H1 (cell line): ENCODE results near the gene GPX7. TPM values are rescaled to one million over a fixed set of nuclear protein-coding genes. Genes with fewer than 3 reads are reported as not detected.

ENCODE experiments used
- CTCF ChIA-PET: fragments of 300-600 bp; sonication (Branson Sonifier 250); formaldehyde crosslinking; loops from one replicate; lab custom pipeline; 2021; ENCODE audit not compliant: partially characterized antibody; lab: Charles Lee
- POLR2A ChIA-PET: fragments of 300-600 bp; sonication (Branson Sonifier 250); formaldehyde crosslinking; loops from one replicate; lab custom pipeline; 2021; ENCODE audit warnings: inconsistent platforms; ENCODE audit not compliant: partially characterized antibody; lab: Charles Lee
- DNase-seq, 2 experiments: peaks; one replicate each; pipeline versions ENCODE4 v3.0.0 to v3.0.0-alpha.2; 2010 to 2022; ENCODE audit warnings: low spot score in 2 of 2, low read depth in 1 of 2, mixed read lengths in 1 of 2
- FAIRE-seq: peaks from 2 replicates; lab custom pipeline; 2011; peaks lifted over from hg19 to GRCh38; lab: Jason Lieb, UNC
- H2AFZ ChIP-seq: 2 replicates; pipeline ENCODE4 v1.8.1; 2012; ENCODE audit warnings: low read length, inconsistent platforms
- H2AK5ac ChIP-seq: 2 replicates; pipeline ENCODE4 v1.6.1; 2013; ENCODE audit warnings: low read depth, low read length
- H2BK120ac ChIP-seq: replicated peaks from 2 replicates; pipeline ENCODE3; 2013; ENCODE audit warnings: low read depth, low read length, inconsistent platforms
- H2BK12ac ChIP-seq: 2 replicates; pipeline ENCODE4 v1.6.1; 2013; ENCODE audit warnings: low read depth, low read length
- H2BK15ac ChIP-seq: 2 replicates; pipeline ENCODE4 v1.6.1; 2013; ENCODE audit warnings: low read length
- H2BK20ac ChIP-seq: 2 replicates; pipeline ENCODE4 v1.6.1; 2013; ENCODE audit warnings: low read length
- H2BK5ac ChIP-seq: 2 replicates; pipeline ENCODE4 v1.6.1; 2013; ENCODE audit warnings: low read depth, low read length
- H3K14ac ChIP-seq: 2 replicates; pipeline ENCODE4 v1.6.1; 2013; ENCODE audit warnings: inconsistent platforms; ENCODE audit not compliant: insufficient read length
- H3K18ac ChIP-seq: 2 replicates; pipeline ENCODE4 v1.6.1; 2013; ENCODE audit warnings: low read length; ENCODE audit errors: extremely low read depth
- H3K23ac ChIP-seq: 2 replicates; pipeline ENCODE4 v1.6.1; 2013; ENCODE audit warnings: inconsistent platforms; ENCODE audit not compliant: insufficient read length
- H3K23me2 ChIP-seq: 2 replicates; pipeline ENCODE4 v1.6.1; 2013; ENCODE audit warnings: low read depth, low read length
- H3K27ac ChIP-seq: 2 replicates; pipeline ENCODE4 v1.6.1; 2011; ENCODE audit warnings: low read depth, low read length, inconsistent platforms
- H3K27me3 ChIP-seq, 4 experiments: replicated peaks in 1 of 4; 1 replicate in 1 of 4; 2 replicates in 3 of 4; pipeline versions ENCODE4 v1.6.1 to v1.8.1; 2011 to 2013; ENCODE audit warnings: low read length in 3 of 4, mild to moderate bottlenecking in 3 of 4, inconsistent platforms in 2 of 4, mixed read lengths in 2 of 4, moderate library complexity in 1 of 4; ENCODE audit not compliant: control insufficient read depth in 3 of 4, insufficient read depth in 3 of 4; ENCODE audit errors: extremely low read depth in 1 of 4
- H3K36me3 ChIP-seq, 4 experiments: 2 replicates each; pipeline versions ENCODE4 v1.6.1 to v1.8.1; 2011 to 2013; ENCODE audit warnings: mild to moderate bottlenecking in 4 of 4, low read length in 3 of 4, moderate library complexity in 2 of 4, control low read depth in 1 of 4, inconsistent platforms in 1 of 4; ENCODE audit not compliant: insufficient read depth in 4 of 4, control insufficient read depth in 2 of 4
- H3K4ac ChIP-seq: replicated peaks from 2 replicates; pipeline ENCODE3; 2013; ENCODE audit warnings: low read length, low read depth, mixed read lengths, inconsistent platforms; ENCODE audit not compliant: insufficient read length
- H3K4me1 ChIP-seq, 4 experiments: replicated peaks in 1 of 4; 1 replicate in 1 of 4; 2 replicates in 3 of 4; pipeline versions ENCODE4 v1.6.1 to v1.8.1; 2011 to 2013; ENCODE audit warnings: low read length in 3 of 4, inconsistent platforms in 2 of 4, mixed read lengths in 1 of 4; ENCODE audit not compliant: insufficient read depth in 4 of 4, control insufficient read depth in 3 of 4
- H3K4me2 ChIP-seq, 2 experiments: 2 replicates each; pipeline versions ENCODE4 v1.6.1 to v1.8.1; 2011 to 2013; ENCODE audit warnings: low read depth in 2 of 2, low read length in 2 of 2, control low read depth in 1 of 2, inconsistent platforms in 1 of 2, mild to moderate bottlenecking in 1 of 2; ENCODE audit not compliant: insufficient read depth in 1 of 2
- H3K4me3 ChIP-seq, 4 experiments: fragments of 200-600, 300-600 bp in 1 of 4; sonication (generic), shearing (Covaris generic), sonication (Bioruptor Twin) in 1 of 4; 2 replicates each; pipeline versions ENCODE4 v1.5.1 to v1.8.1; 2011 to 2016; ENCODE audit warnings: low read length in 4 of 4, low read depth in 3 of 4, control low read depth in 2 of 4, inconsistent platforms in 2 of 4, mild to moderate bottlenecking in 2 of 4, mixed read lengths in 1 of 4, moderate library complexity in 1 of 4; ENCODE audit not compliant: insufficient read depth in 2 of 4; ENCODE audit errors: extremely low read depth in 1 of 4
- H3K56ac ChIP-seq: replicated peaks from 2 replicates; pipeline ENCODE3; 2013; ENCODE audit warnings: low read depth, mild to moderate bottlenecking, mixed read lengths, low read length, inconsistent platforms; ENCODE audit not compliant: insufficient read length
- H3K79me1 ChIP-seq: 2 replicates; pipeline ENCODE4 v1.6.1; 2013; ENCODE audit warnings: low read depth, low read length, control low read depth
- H3K79me2 ChIP-seq, 2 experiments: 2 replicates each; pipeline versions ENCODE4 v1.6.1 to v1.8.1; 2012 to 2013; ENCODE audit warnings: low read length in 2 of 2, mild to moderate bottlenecking in 2 of 2, inconsistent platforms in 1 of 2; ENCODE audit not compliant: insufficient read depth in 2 of 2, control insufficient read depth in 1 of 2
- H3K9ac ChIP-seq, 4 experiments: replicated peaks in 1 of 4; 1 replicate in 1 of 4; 2 replicates in 3 of 4; pipeline versions ENCODE4 v1.6.1 to v1.8.1; 2011 to 2013; ENCODE audit warnings: low read depth in 3 of 4, low read length in 3 of 4, control low read depth in 2 of 4, mild to moderate bottlenecking in 2 of 4, moderate library complexity in 2 of 4, inconsistent platforms in 1 of 4; ENCODE audit errors: extremely low read depth in 1 of 4
- H3K9me3 ChIP-seq, 2 experiments: 2 replicates each; pipeline versions ENCODE4 v1.6.1 to v1.8.1; 2012 to 2013; ENCODE audit warnings: mild to moderate bottlenecking in 2 of 2, moderate library complexity in 2 of 2, control low read depth in 1 of 2, inconsistent platforms in 1 of 2, low read depth in 1 of 2, low read length in 1 of 2, mixed read lengths in 1 of 2; ENCODE audit not compliant: insufficient read depth in 2 of 2
- H4K20me1 ChIP-seq, 2 experiments: replicated peaks in 1 of 2; 2 replicates each; pipeline versions ENCODE3 to v1.8.1; 2011 to 2013; ENCODE audit warnings: inconsistent platforms in 2 of 2, low read length in 2 of 2, mild to moderate bottlenecking in 1 of 2; ENCODE audit not compliant: insufficient read depth in 2 of 2, control insufficient read depth in 1 of 2
- H4K5ac ChIP-seq: 2 replicates; pipeline ENCODE4 v1.6.1; 2013; ENCODE audit warnings: low read length, low read depth, mixed read lengths, inconsistent platforms; ENCODE audit not compliant: insufficient read length
- H4K8ac ChIP-seq: 2 replicates; pipeline ENCODE4 v1.8.0; 2013; ENCODE audit warnings: mild to moderate bottlenecking, moderate library complexity, low read length, inconsistent platforms; ENCODE audit not compliant: insufficient read depth; ENCODE audit errors: extremely low read depth
- H4K91ac ChIP-seq: replicated peaks from 2 replicates; pipeline ENCODE3; 2013; ENCODE audit warnings: low read length, mixed read lengths, inconsistent platforms; ENCODE audit not compliant: insufficient read length
- ATF3 ChIP-seq: IDR thresholded peaks from 2 replicates; pipeline ENCODE4 v1.6.1; 2011; ENCODE audit warnings: low read depth, mild to moderate bottlenecking, low read length; ENCODE audit not compliant: insufficient read depth
- CHD1 ChIP-seq: IDR thresholded peaks from 2 replicates; pipeline ENCODE4 v1.6.1; 2012; ENCODE audit warnings: low read depth, low read length, improper control_type of control experiment
- CHD2 ChIP-seq: IDR thresholded peaks from 2 replicates; pipeline ENCODE4 v1.6.1; 2012; ENCODE audit warnings: low read length, improper control_type of control experiment
- JUND ChIP-seq: IDR thresholded peaks from 2 replicates; pipeline ENCODE4 v1.6.1; 2011; ENCODE audit warnings: mild to moderate bottlenecking, improper control_type of control experiment, low read length
- KDM4A ChIP-seq: IDR thresholded peaks from one replicate; pipeline ENCODE4 v1.7.1; 2012; ENCODE audit warnings: low read depth, mild to moderate bottlenecking, moderate library complexity, low read length, inconsistent platforms; ENCODE audit not compliant: severe bottlenecking
- MAX ChIP-seq: IDR thresholded peaks from 2 replicates; pipeline ENCODE4 v1.6.1; 2012; ENCODE audit warnings: inconsistent platforms
- RAD21 ChIP-seq, 2 experiments: IDR thresholded peaks in 1 of 2; conservative IDR thresholded peaks in 1 of 2; 2 replicates each; pipeline ENCODE4 v1.6.1; 2011; ENCODE audit warnings: low read depth in 2 of 2, low read length in 2 of 2, improper control_type of control experiment in 1 of 2, inconsistent platforms in 1 of 2, mild to moderate bottlenecking in 1 of 2, moderate library complexity in 1 of 2
- SAP30 ChIP-seq: fragments of 300-600 bp; sonication (generic); IDR thresholded peaks from 2 replicates; pipeline ENCODE4 v1.7.1; 2012; ENCODE audit warnings: low read length, moderate library complexity, mild to moderate bottlenecking, inconsistent platforms; ENCODE audit not compliant: insufficient read depth, insufficient replicate concordance
- SRF ChIP-seq: IDR thresholded peaks from 2 replicates; pipeline ENCODE4 v1.6.1; 2011; ENCODE audit warnings: mild to moderate bottlenecking, low read depth, low read length, moderate library complexity
- TAF1 ChIP-seq: IDR thresholded peaks from 2 replicates; pipeline ENCODE4 v1.6.1; 2011; ENCODE audit warnings: mild to moderate bottlenecking, low read depth, low read length
- WGBS, 2 experiments: shearing (Covaris generic) in 1 of 2; methylation state at CpG; one replicate each; pipeline versions ENCODE4 v1.1.6 to v1.1.7; 2013 to 2015; ENCODE audit warnings: low lambda C conversion rate in 2 of 2, mixed read lengths in 2 of 2, inconsistent platforms in 1 of 2, low coverage in 1 of 2, missing lambda C conversion rate in 1 of 2; ENCODE audit not compliant: insufficient replicate concordance in 2 of 2, insufficient coverage in 1 of 2, insufficient read length in 1 of 2; ENCODE audit errors: extremely low coverage in 1 of 2, missing lambda C conversion rate in 1 of 2; 5-methylcytosine and 5-hydroxymethylcytosine counted together
- polyA plus RNA-seq, 7 experiments: library from polyadenylated mRNA; depleted of rRNA in 3 of 7; stranded (reverse) in 5 of 7; unstranded in 2 of 7; fragments of >200 nt in 5 of 7; fragments of 200-250 nt in 2 of 7; gene quantifications; 1 replicate in 5 of 7; 2 replicates in 1 of 7; 4 replicates in 1 of 7; pipeline versions ENCODE4 v1.2.1 to v1.2.3, GENCODE V29; 2011 to 2013; ENCODE audit warnings: missing spikeins in 2 of 7, mixed read lengths in 2 of 7
- total RNA-seq: library from RNA; stranded (reverse); fragmentation: NEBNext Ultra II Directional; extraction: Animal tissue kit (Norgen Biotek cat#: 25700); gene quantifications from 2 replicates; pipeline ENCODE4 v1.2.1, GENCODE V29; 2021
- TF ChIP-seq, protein P1 (sequence below): IDR thresholded peaks from 2 replicates; pipeline ENCODE4 v1.6.1; 2011; ENCODE audit warnings: low read length, improper control_type of control experiment

GPX7 gene
- total and polyA plus RNA-seq, 2 of the 8 experiments (the other 6 are each of a cell fraction or from before 2014, with no cell fraction given), result 13.0 to 37.5 TPM

DNA sequence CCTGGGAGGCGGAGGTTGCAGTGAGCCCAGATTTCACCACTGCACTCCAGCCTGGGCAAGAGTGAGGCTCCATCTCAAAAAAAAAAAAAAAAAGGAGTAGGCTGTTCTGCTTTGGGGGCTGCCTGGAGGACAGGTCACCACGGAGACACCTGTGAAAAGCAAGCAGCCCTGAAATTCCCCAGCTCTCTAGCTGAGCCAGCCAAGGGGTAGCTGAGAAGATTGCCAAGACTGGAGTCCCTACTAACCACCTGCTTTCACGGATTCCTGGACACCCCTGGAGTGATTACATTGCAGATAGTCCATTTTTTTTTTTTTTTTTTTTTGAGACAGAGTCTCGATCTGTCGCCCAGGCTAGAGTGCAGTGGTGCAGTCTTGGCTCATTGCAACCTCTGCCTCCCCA is 12.5 kb downstream of the GPX7 start:
- H3K9ac ChIP-seq, result no peak overlapping the region
- no peaks in the 10 kb centered on the region for H3K79me1 ChIP-seq
- H3K14ac ChIP-seq, result no peak overlapping the region
- no peak overlapping the region for H4K91ac ChIP-seq
- no peaks in the 10 kb centered on the region for H4K20me1 ChIP-seq
- 86% methylated on average over 5 of the region's 5 CpGs; no CpG with 5 or more reads in 1 of the 2 experiments for WGBS, 2 experiments
- no peak for DNase-seq
- H2AK5ac ChIP-seq, result no peak overlapping the region
- no peak overlapping the region for H3K4ac ChIP-seq
- no peak overlapping the region for H3K56ac ChIP-seq
- no peak overlapping the region for H2BK12ac ChIP-seq
- no peaks in the 10 kb centered on the region for H3K79me2 ChIP-seq
- H2AFZ ChIP-seq, result no peak overlapping the region
- H3K9me3 ChIP-seq, result no peaks in the 10 kb centered on the region
- no peak overlapping the region for H4K5ac ChIP-seq
- H3K23me2 ChIP-seq, result no peaks in the 10 kb centered on the region; the same call in 1 of the 2 replicates
- peaks cover 0 to 5% (median 2%) of the 10 kb centered on the region in 4 experiments; a peak in 2 of 7 replicates for H3K4me1 ChIP-seq
- H3K27ac ChIP-seq, result no peak overlapping the region
- no peak overlapping the region for H2BK20ac ChIP-seq
- ChIA-PET POLR2A (interaction anchor here (1.3 to 2.2 kb wide), 3 partner anchors 11 to 62 kb away, joined by 4 read pairs; partner anchors contain the start of genes GPX7 and TUT4), CTCF (interaction anchor here (1.0 kb wide), 1 partner anchor 72 kb away, joined by 3 read pairs; no protein-coding TSS in a partner anchor)
- no peak overlapping the region for H3K4me3 ChIP-seq
- no peak for FAIRE-seq
- no peak overlapping the region for H4K8ac ChIP-seq
- no peaks in the 10 kb centered on the region for H3K36me3 ChIP-seq
- no peaks in the 10 kb centered on the region for H3K27me3 ChIP-seq
- no peak overlapping the region for H3K23ac ChIP-seq
- H3K18ac ChIP-seq, result no peak overlapping the region
- TF ChIP-seq MAX (no peak), RAD21 (IDR thresholded peaks at IDR 0.05 in 1 of 2, conservative IDR thresholded peaks at IDR 0.05 in 1 of 2; ENCODE audit: low read depth in 2 of 2, low read length in 2 of 2) (no peak), JUND (no peak), CHD2 (no peak), SAP30 (no peak), SRF (no peak), TAF1 (no peak), KDM4A (no peak), CHD1 (no peak), ATF3 (no peak)
- TF ChIP-seq, protein P1, sequence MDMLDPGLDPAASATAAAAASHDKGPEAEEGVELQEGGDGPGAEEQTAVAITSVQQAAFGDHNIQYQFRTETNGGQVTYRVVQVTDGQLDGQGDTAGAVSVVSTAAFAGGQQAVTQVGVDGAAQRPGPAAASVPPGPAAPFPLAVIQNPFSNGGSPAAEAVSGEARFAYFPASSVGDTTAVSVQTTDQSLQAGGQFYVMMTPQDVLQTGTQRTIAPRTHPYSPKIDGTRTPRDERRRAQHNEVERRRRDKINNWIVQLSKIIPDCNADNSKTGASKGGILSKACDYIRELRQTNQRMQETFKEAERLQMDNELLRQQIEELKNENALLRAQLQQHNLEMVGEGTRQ, result no peak
- no peak overlapping the region for H2BK5ac ChIP-seq
- no peak overlapping the region for H2BK15ac ChIP-seq
- H2BK120ac ChIP-seq, result no peak overlapping the region
- no peak overlapping the region for H3K4me2 ChIP-seq
